SHP77 treated with DMSO at 0.1 percent for 48 hours (cell line): Measurements from ENCODE around the gene KAT6B.

Source experiments
- DNase-seq: peaks from one replicate; lab custom pipeline; 2025; lab: John Stamatoyannopoulos, UW

KAT6B gene

DNA sequence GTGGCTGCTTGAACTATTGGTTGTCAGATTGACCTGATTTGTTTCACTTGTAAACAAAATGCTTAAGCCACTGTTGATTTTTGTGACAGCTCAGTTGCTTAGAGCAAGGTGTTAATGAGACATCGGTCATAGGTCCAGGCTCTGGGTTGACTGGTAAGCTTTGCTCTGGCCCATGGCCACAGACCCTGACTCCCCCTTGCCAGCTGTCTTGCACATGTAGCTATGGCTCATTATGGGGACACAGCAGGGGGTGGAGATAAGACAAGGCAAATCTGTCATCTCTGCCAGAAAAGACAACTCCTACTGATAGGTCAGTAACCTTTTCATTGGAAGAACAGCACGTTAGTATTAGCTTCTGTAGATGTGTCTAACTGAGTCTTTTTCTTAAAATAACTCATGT lies 95.3 kb downstream of the KAT6B start:
- DNase-seq, result no peak

DNA sequence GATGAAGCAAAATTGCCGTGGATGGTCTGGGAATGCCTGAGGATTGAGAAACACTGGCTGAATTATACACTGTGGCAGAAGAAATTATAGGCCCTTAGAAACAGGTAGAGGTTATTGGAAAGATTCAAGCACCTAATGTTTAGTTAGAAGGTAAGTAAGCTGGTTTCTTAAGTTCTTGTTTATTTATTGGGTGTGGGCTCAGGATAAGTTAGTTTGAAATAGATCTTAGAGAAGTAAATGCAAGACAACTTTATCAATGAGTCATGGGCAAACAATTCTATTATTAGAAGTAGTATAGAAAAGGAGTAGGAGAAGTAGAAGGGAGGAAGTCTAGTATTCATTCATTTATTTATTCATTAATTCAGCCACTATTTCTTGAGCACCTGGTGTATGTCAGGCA lies 96.5 kb downstream of the KAT6B start:
- no peak for DNase-seq

DNA sequence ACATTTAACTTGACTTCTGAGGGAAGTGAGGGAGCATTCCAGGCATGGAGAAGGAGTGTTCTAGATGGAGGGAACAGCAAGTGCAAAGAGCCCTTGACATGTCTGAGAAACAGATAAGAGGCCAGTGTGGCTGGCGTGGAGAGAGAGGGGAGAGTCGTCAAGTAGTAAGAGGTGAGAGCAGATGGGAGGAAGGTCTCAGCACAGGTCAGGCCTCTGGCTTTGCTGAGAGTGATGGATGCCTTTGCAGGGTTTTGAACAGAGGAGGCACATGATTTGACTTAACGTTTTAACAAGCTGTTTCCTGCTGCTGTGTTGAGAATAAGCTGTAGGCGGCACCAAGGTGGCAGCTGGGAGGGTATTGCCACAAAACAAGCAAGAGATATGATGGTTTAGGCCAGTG lies 97.2 kb downstream of the KAT6B start:
- no peak for DNase-seq

DNA sequence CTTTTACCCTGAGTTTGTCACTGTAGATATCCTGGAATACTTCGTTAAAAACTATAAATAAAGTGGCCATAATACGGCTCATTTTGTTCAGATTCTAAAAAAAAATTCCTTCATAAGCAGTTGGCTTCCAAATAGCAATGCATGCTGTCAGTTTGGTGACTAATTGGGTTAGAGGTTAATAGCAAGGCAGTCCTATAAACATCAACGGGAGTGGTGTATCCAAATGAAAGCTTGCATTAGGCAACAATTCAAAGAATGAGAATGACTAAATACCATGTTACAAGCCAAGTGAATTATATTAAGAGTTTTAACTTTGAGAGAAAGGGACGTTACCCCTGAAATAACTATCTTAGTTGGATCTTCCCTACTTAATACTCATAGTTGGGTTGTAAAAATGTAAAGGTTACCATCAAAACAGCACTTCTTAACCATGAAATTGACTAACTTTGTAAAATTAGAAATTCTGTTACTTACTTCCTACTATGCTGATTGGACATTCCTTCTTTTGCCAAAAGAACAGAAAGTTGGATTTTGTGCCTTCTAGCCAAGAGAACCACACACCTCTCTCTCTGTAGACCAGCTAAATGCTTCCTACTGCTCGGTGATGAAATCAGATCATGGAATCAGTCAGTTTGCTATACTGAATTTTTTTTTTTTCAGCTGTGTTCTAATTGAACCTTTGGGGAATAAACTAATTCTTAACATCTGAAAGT lies 98.0 kb downstream of the KAT6B start:
- DNase-seq, result no peak

DNA sequence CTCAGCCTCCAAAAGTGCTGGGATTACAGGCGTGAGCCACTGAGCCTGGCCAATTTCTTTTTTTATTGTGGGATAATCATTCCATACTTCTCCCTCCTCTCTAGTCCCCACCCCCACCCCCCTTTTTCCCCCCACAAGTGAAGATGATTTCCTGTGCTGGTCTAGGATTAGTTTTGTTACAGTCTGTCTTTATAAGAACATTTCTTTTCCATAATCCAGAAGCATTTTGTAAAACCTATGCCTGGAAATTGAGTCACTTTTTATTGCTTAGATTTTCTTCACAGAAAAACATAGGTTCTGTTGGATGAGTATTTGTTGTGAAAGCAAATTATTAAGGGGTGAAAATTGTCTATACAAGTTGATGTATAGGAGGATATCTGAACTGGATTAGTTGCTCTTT lies 98.9 kb downstream of the KAT6B start:
- DNase-seq, result no peak

DNA sequence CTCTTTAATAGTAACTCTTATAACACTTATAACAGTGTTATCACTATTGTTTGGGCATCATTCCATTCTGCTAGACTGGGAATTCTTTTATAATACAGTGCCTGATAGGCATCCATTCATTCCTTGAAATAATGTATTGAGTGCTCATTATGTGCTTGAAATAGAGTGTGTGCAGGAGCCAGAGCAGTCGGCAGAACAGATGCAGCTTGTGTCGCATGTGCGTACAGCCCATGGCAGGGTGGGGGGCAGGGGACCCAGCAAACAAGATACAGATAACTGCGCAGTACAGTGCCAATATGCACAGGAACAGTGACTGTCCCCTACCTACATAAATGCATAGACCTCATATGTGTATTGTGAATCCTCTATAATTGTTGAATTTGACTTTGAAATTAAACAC lies 99.3 kb downstream of the KAT6B start:
- DNase-seq, result no peak

DNA sequence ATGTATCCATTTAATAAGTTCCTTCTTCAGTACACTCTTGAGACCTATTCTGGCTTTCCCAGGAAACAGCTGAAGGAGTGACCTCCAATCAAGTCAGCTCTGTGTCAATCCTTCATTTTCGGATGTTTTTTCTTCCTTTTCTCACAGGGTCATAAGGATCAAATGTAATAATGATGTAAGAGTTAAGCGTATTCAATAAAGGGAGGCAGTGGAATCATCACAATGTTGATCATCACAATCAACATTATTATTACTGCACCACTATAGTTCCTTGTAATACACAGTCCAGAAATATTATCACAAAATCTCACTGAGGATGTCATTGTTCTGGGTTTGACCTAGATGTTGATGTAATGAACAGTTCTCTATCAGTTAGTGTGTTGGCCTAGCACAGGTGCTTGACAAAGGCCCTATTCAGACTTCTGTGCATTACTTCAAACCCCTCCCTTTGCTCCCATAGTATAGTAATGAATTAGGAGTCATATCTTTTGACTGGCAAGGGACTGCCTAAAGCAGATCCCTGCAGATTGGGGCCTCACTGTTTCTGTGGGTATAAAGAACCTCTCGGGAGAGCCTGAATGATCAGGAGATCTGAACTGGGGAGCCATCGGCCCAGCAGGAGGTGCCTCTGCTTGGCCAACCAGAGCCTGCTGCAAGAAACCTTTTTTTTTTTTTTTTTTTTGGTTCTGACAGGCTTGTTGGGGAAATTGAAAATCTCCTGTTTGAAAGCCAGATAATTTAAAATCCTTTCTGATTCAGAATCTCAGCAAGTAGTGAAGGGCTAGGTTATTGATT lies 100.6 kb downstream of the KAT6B start:
- DNase-seq, result no peak

DNA sequence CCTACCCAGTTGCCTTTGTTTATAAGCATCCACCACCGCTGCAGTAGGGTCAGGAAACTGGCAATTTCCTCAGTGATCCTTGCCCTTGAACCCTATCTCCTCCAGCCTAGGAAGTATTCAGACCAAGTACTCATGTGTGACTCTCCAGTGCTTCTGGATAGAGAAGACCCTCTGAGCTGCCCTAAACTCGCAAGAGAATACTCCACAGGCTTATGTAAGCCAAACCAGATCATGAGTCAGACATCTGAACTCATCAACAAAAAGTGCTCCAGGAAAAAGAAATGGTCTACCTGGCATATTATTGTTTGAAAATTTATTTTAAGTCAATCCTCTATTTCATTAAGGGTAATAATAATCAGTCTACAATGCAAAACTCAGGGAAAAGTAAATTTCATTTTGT lies 101.3 kb downstream of the KAT6B start:
- no peak for DNase-seq

DNA sequence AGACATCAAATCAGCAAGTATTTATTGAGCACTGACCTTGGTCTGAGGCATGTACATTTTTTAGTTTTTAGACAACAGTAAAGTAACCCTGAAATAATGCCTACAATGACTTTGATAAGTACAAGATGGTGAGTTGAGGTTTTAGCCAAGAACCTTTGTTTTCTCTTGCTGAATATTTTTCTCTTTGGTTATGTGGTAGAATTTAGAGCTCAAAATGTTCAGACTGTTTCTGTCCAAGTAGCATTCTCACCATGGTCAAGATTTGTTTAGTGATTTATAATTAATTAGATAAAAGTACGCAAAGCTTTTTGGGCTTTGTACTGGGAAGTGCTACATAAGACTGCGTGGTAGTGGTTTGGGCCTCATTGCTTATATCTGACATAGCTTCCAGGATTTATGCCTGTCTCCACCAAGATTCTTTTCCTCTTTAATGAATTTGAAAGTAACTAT lies 102.4 kb downstream of the KAT6B start:
- no peak for DNase-seq

DNA sequence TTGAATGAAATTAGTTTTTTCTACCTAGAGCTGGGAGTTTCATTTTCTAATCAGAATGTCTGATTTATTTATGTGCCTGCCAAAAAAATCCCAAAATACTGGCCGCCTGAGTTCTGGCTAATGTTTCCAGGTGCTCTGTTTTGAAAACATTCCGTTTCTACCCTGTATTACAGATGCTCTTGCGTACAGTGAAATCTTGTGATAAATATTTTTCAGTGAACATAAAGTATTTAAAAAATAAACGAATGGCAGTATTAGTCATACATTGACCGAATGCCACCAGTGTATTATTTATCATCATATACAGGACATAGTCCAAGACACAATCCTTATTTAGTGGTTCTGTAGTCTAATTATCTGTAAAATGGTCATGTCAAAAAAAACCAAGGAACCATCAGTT lies 102.8 kb downstream of the KAT6B start:
- no peak for DNase-seq

DNA sequence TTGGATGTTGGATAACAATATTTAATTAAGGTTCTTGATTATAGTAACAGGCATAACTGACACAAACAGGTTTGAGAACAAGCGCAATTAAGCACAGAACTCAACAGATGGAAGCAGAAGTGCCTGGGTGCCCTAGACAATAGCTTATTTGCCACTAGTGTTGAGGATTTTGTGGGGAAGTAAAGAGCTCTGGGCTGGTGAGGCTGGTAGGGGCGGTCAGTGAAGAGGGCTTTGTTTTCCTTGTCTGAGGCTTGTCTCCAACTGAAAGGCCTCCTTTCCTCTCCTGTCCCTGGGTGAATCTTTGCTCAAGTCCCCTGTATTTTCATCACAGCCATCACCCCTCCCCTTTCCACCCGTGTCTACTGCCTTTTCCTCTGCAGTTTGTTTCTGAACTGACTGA lies 104.6 kb downstream of the KAT6B start:
- DNase-seq, result no peak

DNA sequence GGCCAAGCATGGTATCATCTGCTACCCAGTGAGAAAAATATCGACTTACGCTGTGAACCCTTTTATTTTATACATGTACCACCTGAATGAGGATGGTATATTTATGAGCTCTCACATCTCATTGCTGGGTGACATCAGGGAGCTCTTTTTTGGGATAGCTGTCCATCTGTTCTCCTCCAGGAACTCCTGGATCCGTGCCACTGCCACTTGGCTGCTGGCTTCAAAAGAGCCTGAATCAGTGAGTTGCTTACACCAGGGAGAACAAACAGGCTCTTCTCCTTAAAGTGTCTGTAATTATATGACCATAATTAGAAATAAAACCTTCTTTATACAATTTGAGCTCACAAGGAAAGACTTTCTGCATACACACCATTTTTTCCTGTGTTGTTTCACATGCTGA lies 106.2 kb downstream of the KAT6B start:
- DNase-seq, result no peak

DNA sequence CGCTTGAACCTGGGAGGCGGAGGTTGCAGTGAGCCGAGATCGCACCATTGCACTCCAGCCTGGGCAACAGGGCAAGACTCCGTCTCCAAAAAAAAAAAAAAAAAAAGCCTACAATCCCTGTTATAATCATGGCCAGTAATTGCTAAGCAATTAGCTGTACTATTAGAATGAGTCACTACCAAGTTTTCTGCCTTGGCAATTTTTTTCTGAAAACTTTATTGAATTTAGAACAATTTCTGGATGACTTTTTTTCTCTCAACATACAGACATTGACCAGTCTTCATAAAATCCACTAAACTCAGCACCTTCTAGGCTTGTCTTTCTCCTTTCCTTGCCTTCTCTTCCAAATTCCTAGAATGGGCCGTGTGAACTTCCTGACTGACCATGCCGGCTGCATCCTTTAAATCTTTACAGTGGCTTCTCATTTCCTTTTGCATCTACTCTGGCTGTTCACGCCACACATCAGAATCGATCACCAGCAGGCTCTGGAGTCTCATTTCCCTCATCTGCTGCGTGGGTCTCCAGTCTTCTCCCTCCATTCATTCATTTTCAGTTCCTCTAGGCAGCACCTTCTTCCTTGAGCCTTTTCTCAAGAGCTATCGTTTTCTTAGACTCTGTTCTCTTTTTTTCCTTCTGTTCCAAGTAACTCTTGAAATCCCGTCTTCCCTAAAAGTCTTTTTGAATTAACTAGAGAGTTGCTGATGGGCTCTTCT lies 107.9 kb downstream of the KAT6B start:
- no peak for DNase-seq

DNA sequence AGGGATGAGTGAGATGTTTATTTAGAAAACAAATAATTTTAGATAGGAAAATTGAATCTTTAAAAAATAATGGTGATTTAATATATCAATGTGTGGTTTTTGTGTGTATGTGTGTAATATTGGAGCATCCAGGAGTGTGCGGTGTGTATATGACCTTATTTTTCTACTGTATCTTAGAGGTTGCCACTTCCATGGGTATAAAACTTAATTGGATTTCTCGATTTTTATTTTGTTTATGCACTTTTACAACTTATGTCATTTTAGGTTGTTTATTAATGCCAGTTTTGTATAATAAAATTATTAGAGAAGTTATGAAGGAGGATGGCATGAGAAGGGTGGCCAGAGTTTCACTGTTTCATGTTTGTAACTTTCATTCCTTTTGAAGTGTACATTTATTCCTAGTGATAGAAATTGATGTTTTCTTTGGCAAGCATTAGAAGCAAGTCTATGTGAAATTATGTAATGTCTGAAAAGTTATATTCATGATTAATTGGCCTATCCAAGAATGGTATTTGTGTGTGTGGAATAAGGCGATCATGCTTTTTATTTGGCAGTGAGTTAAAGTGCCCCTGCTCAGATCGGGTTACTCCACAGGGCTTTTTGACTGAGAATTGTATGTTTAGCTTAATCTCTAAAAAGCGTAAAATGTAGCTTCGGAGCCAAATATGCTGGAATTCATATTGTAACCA lies 110.3 kb downstream of the KAT6B start:
- no peak for DNase-seq

DNA sequence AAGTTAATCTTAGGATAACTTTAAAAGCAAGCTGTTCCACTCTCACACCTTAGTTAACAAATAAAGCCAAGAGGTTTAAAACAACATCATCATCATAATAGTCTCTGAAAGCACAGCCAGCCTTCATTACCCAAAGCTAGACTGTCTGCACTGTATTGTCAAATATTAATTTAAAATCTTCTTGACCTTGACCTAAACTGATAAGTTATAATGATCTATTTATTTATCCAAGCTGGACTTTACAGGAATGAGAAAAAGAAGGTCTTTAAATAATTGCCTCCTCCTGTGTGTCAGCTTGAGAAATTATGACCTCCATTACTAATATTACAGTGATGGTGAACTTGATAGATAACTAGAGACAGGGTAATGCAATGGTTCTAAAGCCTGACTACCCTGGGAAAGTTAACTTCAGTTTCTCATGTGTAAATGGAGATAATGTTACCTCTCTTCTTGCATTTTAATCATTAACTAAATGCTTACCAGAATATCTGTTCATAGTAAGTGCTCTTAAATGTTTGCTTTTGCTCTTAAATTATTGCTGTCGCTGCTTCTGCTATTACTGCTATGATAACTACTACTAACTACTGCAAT lies 111.0 kb downstream of the KAT6B start:
- DNase-seq, result no peak

DNA sequence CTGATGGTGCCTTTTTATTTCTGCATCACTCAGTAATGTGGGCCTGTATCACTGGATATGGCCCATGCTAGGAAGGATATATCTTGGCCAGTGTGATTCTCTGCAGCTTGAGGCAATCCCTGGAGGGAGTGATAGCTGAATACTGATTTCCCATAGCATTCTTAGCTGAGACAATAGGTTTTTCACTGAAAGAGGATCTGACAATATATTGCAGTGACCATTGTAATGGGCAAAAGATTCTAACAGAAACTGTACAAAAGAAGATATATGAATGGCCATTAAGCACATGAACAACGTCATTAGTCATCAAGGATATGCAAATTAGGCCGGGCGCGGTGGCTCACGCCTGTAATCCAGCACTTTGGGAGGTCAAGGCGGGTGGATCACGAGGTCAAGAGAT lies 117.8 kb downstream of the KAT6B start:
- DNase-seq, result no peak

DNA sequence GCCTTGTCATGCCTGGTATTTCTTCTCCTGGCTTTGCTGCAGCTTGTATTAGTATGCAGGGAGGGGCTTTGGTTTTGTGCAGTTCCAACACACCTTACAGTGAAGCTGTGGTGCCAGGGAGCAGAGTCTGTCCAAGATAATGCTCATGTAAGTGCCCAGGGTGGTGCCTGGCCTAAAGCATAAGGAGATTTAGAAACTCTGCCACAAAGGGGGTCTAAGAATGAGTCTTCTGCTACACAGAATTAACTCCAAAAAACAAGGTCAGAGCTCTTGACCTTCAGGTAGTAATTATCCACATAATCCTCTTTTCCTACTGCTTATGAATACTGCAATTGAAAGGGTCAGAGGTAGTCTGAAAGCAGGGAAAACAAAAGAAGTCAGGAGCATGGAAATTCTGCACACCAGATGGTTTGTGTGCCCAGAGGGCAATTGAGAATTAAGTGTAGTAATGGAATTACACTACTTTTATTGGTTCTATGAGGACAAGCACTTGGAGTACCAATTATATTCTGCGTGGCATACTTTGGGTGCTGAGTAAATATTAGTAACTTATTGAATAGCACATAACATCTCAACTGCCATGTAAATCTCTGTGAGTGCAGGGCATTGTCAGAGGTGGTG lies 121.5 kb downstream of the KAT6B start:
- peak; percentile 43 for DNase-seq

DNA sequence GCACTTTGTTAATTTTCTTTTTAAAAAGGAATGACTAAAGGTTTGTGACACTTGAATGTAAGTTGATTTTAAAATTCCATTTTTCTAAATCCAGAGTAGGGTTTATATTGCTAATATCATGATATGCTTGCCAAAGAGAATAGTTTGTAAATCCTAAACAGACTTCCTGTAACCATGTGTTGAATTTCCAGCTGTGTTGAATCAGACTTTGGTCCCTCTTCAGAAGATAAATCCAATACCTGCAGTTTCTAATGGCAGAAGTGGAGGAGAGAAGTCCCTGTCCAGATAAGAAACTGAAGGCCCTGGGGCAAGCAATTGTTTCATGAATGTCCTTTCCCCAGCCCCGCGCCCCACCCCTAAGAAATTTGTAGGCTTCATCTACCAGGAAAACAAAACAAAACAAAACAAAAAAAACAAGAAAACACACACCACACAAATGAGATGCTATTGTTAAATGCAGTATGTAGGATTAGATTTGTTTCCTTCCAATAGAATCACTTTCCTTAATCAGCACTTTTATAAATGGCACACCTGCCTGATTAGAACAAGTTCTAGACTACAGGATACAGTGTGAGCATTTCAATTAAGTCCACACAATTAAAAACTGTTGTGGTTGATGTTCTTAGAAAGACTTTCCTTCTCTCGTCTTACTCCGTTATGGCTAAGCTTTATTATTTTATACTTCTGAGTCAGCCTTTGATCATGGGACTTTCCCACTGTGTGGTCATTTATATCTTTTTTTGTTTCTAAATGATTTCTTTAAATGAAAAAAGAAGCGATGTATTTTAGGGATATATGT lies 122.8 kb downstream of the KAT6B start:
- no peak for DNase-seq

DNA sequence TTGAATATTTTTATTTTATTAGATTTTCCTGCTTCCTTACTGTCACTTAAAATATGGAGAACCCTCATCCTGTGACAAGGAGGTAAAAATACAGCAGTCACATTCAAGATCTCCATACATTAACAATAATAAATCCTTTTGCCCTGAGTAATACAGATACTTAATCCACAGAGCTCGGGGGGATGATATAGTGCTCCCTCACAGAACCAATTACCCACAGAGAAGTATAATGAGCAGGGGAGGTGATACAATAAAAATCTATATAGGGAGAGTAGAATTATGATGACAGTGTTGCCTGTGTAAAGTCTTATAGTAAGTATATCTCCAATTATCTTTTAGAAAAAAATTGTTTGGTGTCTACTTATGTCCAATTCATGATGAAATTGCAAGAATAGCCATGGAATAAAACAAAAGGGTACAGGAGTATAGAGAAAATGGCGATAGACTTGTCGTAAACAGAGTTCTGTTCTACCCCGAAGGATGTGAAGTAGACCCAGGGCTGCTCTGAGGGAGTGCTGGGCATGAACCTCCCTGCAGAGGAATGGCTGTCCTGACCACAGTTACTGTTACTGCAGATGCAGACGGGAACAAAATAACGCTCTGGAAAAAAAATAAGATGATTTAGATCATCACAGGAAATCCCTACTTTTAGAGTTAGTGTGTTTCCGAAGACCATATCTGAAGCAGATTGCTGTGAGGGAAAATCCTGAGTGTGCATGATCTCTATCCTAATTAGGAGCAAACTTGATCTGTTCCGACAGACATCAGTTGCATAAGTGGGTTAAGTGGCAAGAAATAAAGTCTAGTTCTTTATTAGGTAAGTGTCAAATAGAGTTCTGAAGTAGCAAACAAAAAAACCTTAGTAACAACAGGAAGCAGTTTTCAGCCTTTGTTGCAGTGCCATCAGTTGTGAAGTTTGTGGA lies 123.7 kb downstream of the KAT6B start:
- no peak for DNase-seq

DNA sequence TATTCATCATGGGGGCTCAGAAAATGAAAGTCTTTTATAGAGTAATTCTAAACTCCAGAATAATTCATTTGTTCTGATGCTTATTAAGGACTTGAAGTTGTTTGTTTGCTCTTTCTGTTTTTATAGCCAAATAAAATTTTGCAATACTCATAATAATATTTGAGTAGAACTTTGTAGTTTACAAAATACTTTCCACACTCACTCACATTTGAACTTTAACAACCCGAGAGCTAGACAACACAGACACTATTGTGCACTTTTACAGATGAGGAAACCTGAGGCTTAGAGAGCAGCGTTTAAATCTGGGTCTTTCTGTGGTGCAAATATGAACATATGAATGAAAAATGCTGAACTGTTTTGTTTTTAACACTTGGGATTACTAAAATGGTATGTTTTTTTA lies 126.8 kb downstream of the KAT6B start:
- DNase-seq, result no peak
